GM12878 (cell line): ENCODE measurements around the gene PPP1R1B. TPM values are rescaled to one million over a fixed set of nuclear protein-coding genes. Genes with fewer than 3 reads are reported as not detected.

Source experiments
- ATAC-seq: fragments of 200-7000 bp; cut with Tn5 transposase; 3 replicates; pipeline ENCODE4 v1.9.1; 2020; ENCODE audit warnings: mild to moderate bottlenecking, moderate library complexity
- BruUV-seq: library from RNA; stranded (reverse); fragments of 400-500 nt; replicated peaks from 2 replicates; lab custom pipeline; 2021; lab: Mats Ljungman, UMichigan
- CTCF ChIA-PET: fragments of 300-600 bp; sonication (Branson Sonifier 250); formaldehyde crosslinking; extraction: SDS; loops from one replicate; lab custom pipeline; 2021; ENCODE audit warnings: inconsistent platforms; lab: Yijun Ruan, JAX
- POLR2A ChIA-PET: fragments of 350-600 bp; formaldehyde crosslinking; extraction: SDS; loops from one replicate; lab custom pipeline; 2021; ENCODE audit warnings: inconsistent platforms; lab: Charles Lee
- RAD21 ChIA-PET: fragments of 300-600 bp; sonication (Branson Sonifier 250); formaldehyde crosslinking; loops from one replicate; lab custom pipeline; 2023; ENCODE audit warnings: antibody characterized with exemption; ENCODE audit not compliant: unreplicated experiment; lab: Charles Lee
- SMC1A ChIA-PET: fragments of 300-600 bp; sonication (Branson Sonifier 250); formaldehyde crosslinking; loops from one replicate; lab custom pipeline; 2023; ENCODE audit not compliant: unreplicated experiment, uncharacterized antibody; lab: Charles Lee
- DNase-seq: peaks from one replicate; pipeline ENCODE4 v3.0.0-alpha.2; 2011; ENCODE audit warnings: low read depth, low spot score
- FAIRE-seq: peaks from 3 replicates; lab custom pipeline; 2011; peaks lifted over from hg19 to GRCh38; lab: Jason Lieb, UNC
- H2AFZ ChIP-seq: 2 replicates; pipeline ENCODE4 v1.6.0; 2011; ENCODE audit warnings: low read depth, low read length, control low read depth; ENCODE audit not compliant: control insufficient read depth
- H3K27ac ChIP-seq: 2 replicates; pipeline ENCODE4 v1.5.1; 2011; ENCODE audit warnings: control low read depth; ENCODE audit not compliant: control insufficient read depth, insufficient read depth
- H3K27me3 ChIP-seq, 2 experiments: replicated peaks in 1 of 2; 2 replicates each; pipeline versions ENCODE4 v1.6.0 to v1.6.1; 2011; ENCODE audit warnings: low read length in 1 of 2; ENCODE audit not compliant: control insufficient read depth in 2 of 2, insufficient read depth in 2 of 2
- H3K36me3 ChIP-seq, 2 experiments: 2 replicates each; pipeline ENCODE4 v1.5.1; 2011; ENCODE audit warnings: low read length in 1 of 2; ENCODE audit not compliant: control insufficient read depth in 2 of 2, insufficient read depth in 2 of 2
- H3K4me1 ChIP-seq: 2 replicates; pipeline ENCODE4 v1.6.1; 2011; ENCODE audit warnings: mild to moderate bottlenecking, low read length, moderate library complexity, mixed read lengths; ENCODE audit not compliant: control insufficient read depth, insufficient read depth
- H3K4me2 ChIP-seq: 2 replicates; pipeline ENCODE4 v1.6.0; 2011; ENCODE audit warnings: control low read depth; ENCODE audit not compliant: control insufficient read depth, insufficient read depth
- H3K4me3 ChIP-seq: fragments of 200-600 bp; sonication (generic); 2 replicates; pipeline ENCODE4 v1.5.1; 2016
- H3K79me2 ChIP-seq: 2 replicates; pipeline ENCODE4 v1.6.0; 2011; ENCODE audit warnings: low read length; ENCODE audit not compliant: control insufficient read depth, insufficient read depth
- H3K9ac ChIP-seq: 2 replicates; pipeline ENCODE4 v1.8.0; 2011; ENCODE audit warnings: low read length, control low read depth, mixed read lengths; ENCODE audit not compliant: control insufficient read depth, insufficient read depth
- H3K9me3 ChIP-seq: replicated peaks from 3 replicates; pipeline ENCODE4 v1.5.1; 2011; ENCODE audit warnings: mild to moderate bottlenecking, low read length; ENCODE audit not compliant: control insufficient read depth, insufficient read depth
- H4K20me1 ChIP-seq: 2 replicates; pipeline ENCODE4 v1.6.0; 2011; ENCODE audit not compliant: control insufficient read depth, insufficient read depth
- ASH2L ChIP-seq: fragments of 300-600, 200-600 bp; sonication (generic); IDR thresholded peaks from 2 replicates; pipeline ENCODE4 v1.6.1; 2017; ENCODE audit warnings: low read depth, mild to moderate bottlenecking, borderline replicate concordance
- BRCA1 ChIP-seq: IDR thresholded peaks from 2 replicates; pipeline ENCODE4 v1.6.1; 2011; ENCODE audit warnings: low read depth, low read length, improper control_type of control experiment
- CHD1 ChIP-seq: IDR thresholded peaks from 2 replicates; pipeline ENCODE4 v1.6.1; 2012; ENCODE audit warnings: low read depth, low read length, improper control_type of control experiment
- CHD2 ChIP-seq: IDR thresholded peaks from 2 replicates; pipeline ENCODE4 v1.6.1; 2011; ENCODE audit warnings: low read depth, low read length, improper control_type of control experiment, borderline replicate concordance
- CREM ChIP-seq: IDR thresholded peaks from 2 replicates; pipeline ENCODE4 v1.6.1; 2014; ENCODE audit warnings: antibody characterized with exemption, low read depth
- NFIC ChIP-seq: IDR thresholded peaks from 2 replicates; pipeline ENCODE4 v1.6.1; 2012; ENCODE audit warnings: low read depth, mild to moderate bottlenecking, inconsistent platforms, low read length, moderate library complexity
- NFYB ChIP-seq: IDR thresholded peaks from 2 replicates; pipeline ENCODE4 v1.6.1; 2011; ENCODE audit warnings: low read depth, mild to moderate bottlenecking, low read length, improper control_type of control experiment, moderate library complexity; ENCODE audit not compliant: insufficient read depth
- NRF1 ChIP-seq: conservative IDR thresholded peaks from 2 replicates; pipeline ENCODE4 v1.6.1; 2011; ENCODE audit warnings: mild to moderate bottlenecking, low read depth, low read length, improper control_type of control experiment
- RAD21 ChIP-seq: IDR thresholded peaks from 2 replicates; pipeline ENCODE4 v1.6.1; 2011; ENCODE audit warnings: mild to moderate bottlenecking, low read depth, low read length, moderate library complexity; ENCODE audit not compliant: insufficient read depth
- RBBP5 ChIP-seq: fragments of 200-600 bp; sonication (generic); conservative IDR thresholded peaks from 2 replicates; pipeline ENCODE4 v1.6.1; 2016
- YY1 ChIP-seq: IDR thresholded peaks from 2 replicates; pipeline ENCODE4 v1.6.1; 2011; ENCODE audit warnings: low read depth, mild to moderate bottlenecking, low read length
- ZNF217 ChIP-seq: fragments of 450-650 bp; IDR thresholded peaks from 2 replicates; pipeline ENCODE4 v1.6.1; 2017; ENCODE audit warnings: antibody characterized with exemption, mild to moderate bottlenecking
- ZSCAN29 ChIP-seq: fragments of 450-650 bp; IDR thresholded peaks from 2 replicates; pipeline ENCODE4 v1.6.1; 2017; ENCODE audit warnings: mild to moderate bottlenecking, moderate library complexity
- WGBS: methylation state at CpG from one replicate; pipeline ENCODE4 v1.1.6; 2016; ENCODE audit warnings: low lambda C conversion rate; ENCODE audit not compliant: insufficient replicate concordance, insufficient coverage; ENCODE audit errors: missing lambda C conversion rate; 5-methylcytosine and 5-hydroxymethylcytosine counted together
- in situ Hi-C: fragments of 300-500 bp; cut with MboI; formaldehyde crosslinking; loops from 9 replicates; pipeline ENCODE4 v1.14.3; 2018; ENCODE audit warnings: mixed read lengths
- intact Hi-C: fragments of 100-400 bp; cut with micrococcal nuclease; formaldehyde crosslinking; loops from one replicate; pipeline ENCODE4 v1.14.2; 2022; ENCODE audit not compliant: unreplicated experiment
- polyA plus RNA-seq, 11 experiments: library from polyadenylated mRNA; depleted of rRNA in 4 of 11; unstranded in 6 of 11; stranded (reverse) in 5 of 11; fragments of >200 nt; fragmentation: Nextera tagmentation in 4 of 11; fragmentation: Illumina TruSeq in 1 of 11; extraction: Ambion mirVana in 4 of 11; extraction: Trizol in 1 of 11; gene quantifications; 1 replicate in 1 of 11; 2 replicates in 10 of 11; pipeline versions ENCODE4 v1.2.1 to v1.2.3, GENCODE V29; 2011 to 2016; ENCODE audit warnings: inconsistent platforms in 2 of 11, missing spikeins in 2 of 11, low read depth in 1 of 11
- total RNA-seq, 4 experiments: library from RNA; depleted of rRNA in 3 of 4; stranded (reverse); fragments of >200 nt in 3 of 4; fragmentation: Illumina TruSeq in 1 of 4; extraction: Trizol in 1 of 4; gene quantifications; 2 replicates each; pipeline versions ENCODE4 v1.2.1 to v1.2.3, GENCODE V29; 2013 to 2021
- TF ChIP-seq, protein P1 (sequence below): fragments of 450-650 bp; IDR thresholded peaks from 2 replicates; pipeline ENCODE4 v1.6.1; 2017; ENCODE audit warnings: mild to moderate bottlenecking
- TF ChIP-seq, protein P2 (sequence below): fragments of 450-650 bp; IDR thresholded peaks from 2 replicates; pipeline ENCODE4 v1.6.1; 2016; ENCODE audit warnings: mild to moderate bottlenecking, moderate library complexity, borderline replicate concordance
- TF ChIP-seq, protein P3 (sequence below): IDR thresholded peaks from 2 replicates; pipeline ENCODE4 v1.6.1; 2011; ENCODE audit warnings: low read depth, mild to moderate bottlenecking, low read length, moderate library complexity, borderline replicate concordance; ENCODE audit errors: extremely low read depth
- TF ChIP-seq, protein P4 (sequence below): IDR thresholded peaks from 2 replicates; pipeline ENCODE4 v1.6.1; 2012; ENCODE audit warnings: low read depth, low read length, improper control_type of control experiment

The PPP1R1B gene
- total and polyA plus RNA-seq, 10 of the 15 experiments (the other 5 are each of a cell fraction or from before 2014, with no cell fraction given): 0.08 TPM; not detected in 9

DNA sequence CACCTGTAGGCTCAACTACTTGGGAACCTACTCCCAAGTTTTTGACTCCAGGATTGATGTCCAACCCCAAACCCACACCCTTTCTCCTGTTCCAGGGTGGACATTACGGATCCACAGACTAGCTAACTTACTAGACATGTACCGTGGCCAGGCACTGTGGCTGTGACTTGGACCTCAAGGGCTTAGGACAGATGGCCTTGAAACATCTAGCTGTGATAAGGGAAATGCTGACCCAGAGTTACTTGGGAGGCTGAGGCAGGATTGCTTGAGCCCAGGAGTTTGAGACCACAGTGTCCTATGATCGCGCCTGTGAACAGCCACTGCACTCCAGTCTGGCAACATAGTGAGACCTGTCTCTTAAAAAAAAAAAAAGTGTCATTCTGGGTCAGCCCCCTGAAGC, 14.3 kb downstream of the PPP1R1B start:
- no peak overlapping the region for H2AFZ ChIP-seq
- no peak overlapping the region for H3K9ac ChIP-seq
- ChIA-PET POLR2A (no interaction called here), CTCF (interaction anchor here (1.4 to 15.5 kb wide), 2 partner anchors 13 to 19 kb away, joined by 10 to 225 read pairs; no protein-coding TSS in a partner anchor), SMC1A (no interaction called here), RAD21 (interaction anchor here (0.8 kb wide), 1 partner anchor 10 kb away, joined by 5 read pairs; no protein-coding TSS in a partner anchor)
- H3K4me1 ChIP-seq: peaks cover 20% of the 10 kb centered on the region
- in situ Hi-C loops: no loop called here
- H3K27ac ChIP-seq: no peak overlapping the region
- peaks cover 3% of the 10 kb centered on the region; the same call in 1 of the 2 replicates for H4K20me1 ChIP-seq
- intact Hi-C loops: no loop called here
- peaks cover 39% of the 10 kb centered on the region for H3K79me2 ChIP-seq
- H3K36me3 ChIP-seq: no peaks in the 10 kb centered on the region; a peak in 1 of 4 replicates
- BruUV-seq: no TSS peak
- H3K9me3 ChIP-seq: no peaks in the 10 kb centered on the region
- ATAC-seq: no peak
- FAIRE-seq: peak; percentile 18
- WGBS: 93% methylated on average over 4 of the region's 4 CpGs
- 0 out of 2 replicates have a peak overlapping the region, but pooled peaks have one; percentile 20 for H3K4me2 ChIP-seq
- H3K27me3 ChIP-seq: no peaks in the 10 kb centered on the region
- H3K4me3 ChIP-seq: no peak overlapping the region
- DNase-seq: no peak
- TF ChIP-seq, protein P1, sequence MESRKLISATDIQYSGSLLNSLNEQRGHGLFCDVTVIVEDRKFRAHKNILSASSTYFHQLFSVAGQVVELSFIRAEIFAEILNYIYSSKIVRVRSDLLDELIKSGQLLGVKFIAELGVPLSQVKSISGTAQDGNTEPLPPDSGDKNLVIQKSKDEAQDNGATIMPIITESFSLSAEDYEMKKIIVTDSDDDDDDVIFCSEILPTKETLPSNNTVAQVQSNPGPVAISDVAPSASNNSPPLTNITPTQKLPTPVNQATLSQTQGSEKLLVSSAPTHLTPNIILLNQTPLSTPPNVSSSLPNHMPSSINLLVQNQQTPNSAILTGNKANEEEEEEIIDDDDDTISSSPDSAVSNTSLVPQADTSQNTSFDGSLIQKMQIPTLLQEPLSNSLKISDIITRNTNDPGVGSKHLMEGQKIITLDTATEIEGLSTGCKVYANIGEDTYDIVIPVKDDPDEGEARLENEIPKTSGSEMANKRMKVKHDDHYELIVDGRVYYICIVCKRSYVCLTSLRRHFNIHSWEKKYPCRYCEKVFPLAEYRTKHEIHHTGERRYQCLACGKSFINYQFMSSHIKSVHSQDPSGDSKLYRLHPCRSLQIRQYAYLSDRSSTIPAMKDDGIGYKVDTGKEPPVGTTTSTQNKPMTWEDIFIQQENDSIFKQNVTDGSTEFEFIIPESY: no peak
- no peak for TF ChIP-seq RAD21
- TF ChIP-seq, protein P2, sequence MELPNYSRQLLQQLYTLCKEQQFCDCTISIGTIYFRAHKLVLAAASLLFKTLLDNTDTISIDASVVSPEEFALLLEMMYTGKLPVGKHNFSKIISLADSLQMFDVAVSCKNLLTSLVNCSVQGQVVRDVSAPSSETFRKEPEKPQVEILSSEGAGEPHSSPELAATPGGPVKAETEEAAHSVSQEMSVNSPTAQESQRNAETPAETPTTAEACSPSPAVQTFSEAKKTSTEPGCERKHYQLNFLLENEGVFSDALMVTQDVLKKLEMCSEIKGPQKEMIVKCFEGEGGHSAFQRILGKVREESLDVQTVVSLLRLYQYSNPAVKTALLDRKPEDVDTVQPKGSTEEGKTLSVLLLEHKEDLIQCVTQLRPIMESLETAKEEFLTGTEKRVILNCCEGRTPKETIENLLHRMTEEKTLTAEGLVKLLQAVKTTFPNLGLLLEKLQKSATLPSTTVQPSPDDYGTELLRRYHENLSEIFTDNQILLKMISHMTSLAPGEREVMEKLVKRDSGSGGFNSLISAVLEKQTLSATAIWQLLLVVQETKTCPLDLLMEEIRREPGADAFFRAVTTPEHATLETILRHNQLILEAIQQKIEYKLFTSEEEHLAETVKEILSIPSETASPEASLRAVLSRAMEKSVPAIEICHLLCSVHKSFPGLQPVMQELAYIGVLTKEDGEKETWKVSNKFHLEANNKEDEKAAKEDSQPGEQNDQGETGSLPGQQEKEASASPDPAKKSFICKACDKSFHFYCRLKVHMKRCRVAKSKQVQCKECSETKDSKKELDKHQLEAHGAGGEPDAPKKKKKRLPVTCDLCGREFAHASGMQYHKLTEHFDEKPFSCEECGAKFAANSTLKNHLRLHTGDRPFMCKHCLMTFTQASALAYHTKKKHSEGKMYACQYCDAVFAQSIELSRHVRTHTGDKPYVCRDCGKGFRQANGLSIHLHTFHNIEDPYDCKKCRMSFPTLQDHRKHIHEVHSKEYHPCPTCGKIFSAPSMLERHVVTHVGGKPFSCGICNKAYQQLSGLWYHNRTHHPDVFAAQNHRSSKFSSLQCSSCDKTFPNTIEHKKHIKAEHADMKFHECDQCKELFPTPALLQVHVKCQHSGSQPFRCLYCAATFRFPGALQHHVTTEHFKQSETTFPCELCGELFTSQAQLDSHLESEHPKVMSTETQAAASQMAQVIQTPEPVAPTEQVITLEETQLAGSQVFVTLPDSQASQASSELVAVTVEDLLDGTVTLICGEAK: no peak
- no peak for TF ChIP-seq RBBP5
- no peak for TF ChIP-seq CHD1
- no peak for TF ChIP-seq NFYB
- TF ChIP-seq ZNF217: no peak
- TF ChIP-seq ZSCAN29: no peak
- no peak for TF ChIP-seq ASH2L
- no peak for TF ChIP-seq NRF1
- TF ChIP-seq NFIC: no peak
- TF ChIP-seq CREM: no peak
- TF ChIP-seq, protein P3, sequence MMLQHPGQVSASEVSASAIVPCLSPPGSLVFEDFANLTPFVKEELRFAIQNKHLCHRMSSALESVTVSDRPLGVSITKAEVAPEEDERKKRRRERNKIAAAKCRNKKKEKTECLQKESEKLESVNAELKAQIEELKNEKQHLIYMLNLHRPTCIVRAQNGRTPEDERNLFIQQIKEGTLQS: no peak
- TF ChIP-seq, protein P4, sequence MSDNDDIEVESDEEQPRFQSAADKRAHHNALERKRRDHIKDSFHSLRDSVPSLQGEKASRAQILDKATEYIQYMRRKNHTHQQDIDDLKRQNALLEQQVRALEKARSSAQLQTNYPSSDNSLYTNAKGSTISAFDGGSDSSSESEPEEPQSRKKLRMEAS: no peak
- TF ChIP-seq CHD2: no peak
- TF ChIP-seq YY1: no peak
- no peak for TF ChIP-seq BRCA1
